Stimulated activated CD8-positive, alpha-beta memory T cell treated with anti-CD3 and anti-CD28 coated beads, Interleukin-2, amount 100 ng/mL, for 1 hour (primary cell): ENCODE results near the gene GUK1.
"Not testable (repeated sequence)": the region's sequence is repeated elsewhere in the genome, so short reads cannot be mapped to it uniquely, and the experiment has no call there.

ENCODE experiments used
- DNase-seq, 2 donors: peaks; one replicate each; pipeline ENCODE4 v3.0.0-alpha.2; 2020; ENCODE audit warnings: low read depth in 2 of 2

GUK1 gene

DNA sequence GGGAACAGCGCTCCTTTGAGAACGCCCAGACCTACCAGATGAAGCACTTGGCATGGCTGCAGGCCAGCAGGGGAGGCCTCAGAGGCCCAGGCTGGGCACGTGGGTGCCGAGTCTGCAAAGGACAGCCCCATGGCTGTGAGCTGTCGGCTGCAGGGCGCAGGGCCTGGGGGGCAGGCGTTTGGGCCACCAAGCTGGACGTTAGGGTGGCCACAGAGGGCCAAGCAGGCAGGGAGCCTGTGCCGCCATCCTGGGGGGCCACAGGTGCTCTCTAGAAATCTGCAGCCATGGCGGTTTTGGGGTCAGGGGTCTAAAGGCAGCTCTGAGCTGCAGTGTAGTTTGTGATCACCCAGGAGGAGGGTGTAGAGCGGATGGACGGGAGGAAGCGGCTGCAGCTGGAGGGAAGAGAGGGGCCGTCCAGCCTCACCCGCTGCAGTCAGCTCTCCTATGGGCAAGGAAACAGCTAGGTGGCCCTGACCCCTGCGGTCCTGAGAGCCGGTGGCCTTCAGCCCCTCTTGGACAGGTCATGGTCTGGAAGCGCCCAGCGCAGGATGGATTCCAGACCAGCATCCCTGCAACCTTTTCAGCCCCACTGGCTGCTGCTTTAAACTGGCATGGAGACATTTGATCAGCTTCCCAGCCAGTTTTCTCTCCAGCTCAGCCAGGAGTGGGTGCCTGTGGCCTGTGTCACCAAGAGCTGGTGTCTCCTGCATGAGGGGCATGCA is 36.5 kb downstream of the GUK1 start:
- no peak for DNase-seq

DNA sequence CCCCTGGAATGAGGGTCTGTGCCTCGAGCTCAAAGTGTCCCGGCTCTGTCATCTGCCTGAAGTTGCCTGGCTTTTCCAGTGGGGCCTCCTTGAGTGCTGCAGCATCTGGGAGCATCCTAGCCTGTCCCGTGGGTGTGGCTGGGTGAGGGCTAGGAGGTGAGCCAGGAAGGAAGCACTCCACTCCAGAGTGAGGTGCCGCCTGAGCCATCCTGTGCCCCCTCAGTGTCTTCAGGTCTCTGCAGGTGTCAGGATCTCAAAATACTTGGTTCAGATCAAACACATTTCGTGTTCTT is 37.0 kb downstream of the GUK1 start:
- DNase-seq = no peak

DNA sequence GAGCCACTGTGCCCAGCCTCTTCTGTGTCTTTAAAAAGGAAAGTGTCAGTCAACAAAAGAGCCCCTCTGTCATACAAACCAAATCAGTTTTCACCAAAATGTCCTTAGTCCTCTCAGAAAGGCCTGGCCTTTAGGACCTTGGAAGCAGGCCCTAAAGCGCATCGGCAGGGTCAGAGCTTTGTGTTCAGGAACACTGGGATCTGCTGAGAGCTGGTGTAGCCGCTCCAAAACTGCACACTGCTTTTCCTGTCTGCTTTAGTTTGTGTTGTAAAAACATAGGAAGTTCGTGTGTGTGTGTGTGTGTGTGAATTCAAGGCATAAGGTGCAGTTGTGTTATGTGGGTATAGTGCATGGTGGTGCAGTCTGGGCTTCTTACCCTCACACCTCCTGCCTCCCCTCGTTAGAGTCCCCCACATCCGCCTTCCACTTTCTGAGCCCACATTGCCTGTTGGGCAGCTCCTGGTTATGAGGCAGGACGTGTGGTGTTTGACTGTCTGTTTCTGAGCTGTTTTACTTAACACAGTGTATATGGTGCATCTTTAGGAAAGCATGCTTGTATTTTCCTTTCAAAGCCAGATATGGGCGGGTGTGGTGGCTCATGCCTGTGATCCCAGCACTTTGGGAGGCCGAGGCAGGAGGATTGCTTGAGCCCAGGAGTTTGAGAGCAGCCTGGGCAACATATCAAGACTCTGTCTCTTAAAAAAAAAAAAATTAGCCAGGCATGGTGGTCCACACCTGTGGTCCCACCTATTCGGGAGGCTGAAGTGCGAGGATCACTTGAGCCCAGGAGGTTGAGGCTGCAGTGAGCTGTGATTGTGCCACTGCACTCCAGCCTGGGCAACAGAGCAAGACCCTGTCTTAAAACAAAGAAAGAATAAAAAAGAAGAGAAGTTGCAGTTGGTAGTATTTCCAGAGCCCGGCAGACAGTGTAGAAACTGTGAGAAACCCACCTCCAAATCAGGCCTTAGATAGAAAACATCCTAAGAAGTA is 37.9 kb downstream of the GUK1 start:
- no peak for DNase-seq

DNA sequence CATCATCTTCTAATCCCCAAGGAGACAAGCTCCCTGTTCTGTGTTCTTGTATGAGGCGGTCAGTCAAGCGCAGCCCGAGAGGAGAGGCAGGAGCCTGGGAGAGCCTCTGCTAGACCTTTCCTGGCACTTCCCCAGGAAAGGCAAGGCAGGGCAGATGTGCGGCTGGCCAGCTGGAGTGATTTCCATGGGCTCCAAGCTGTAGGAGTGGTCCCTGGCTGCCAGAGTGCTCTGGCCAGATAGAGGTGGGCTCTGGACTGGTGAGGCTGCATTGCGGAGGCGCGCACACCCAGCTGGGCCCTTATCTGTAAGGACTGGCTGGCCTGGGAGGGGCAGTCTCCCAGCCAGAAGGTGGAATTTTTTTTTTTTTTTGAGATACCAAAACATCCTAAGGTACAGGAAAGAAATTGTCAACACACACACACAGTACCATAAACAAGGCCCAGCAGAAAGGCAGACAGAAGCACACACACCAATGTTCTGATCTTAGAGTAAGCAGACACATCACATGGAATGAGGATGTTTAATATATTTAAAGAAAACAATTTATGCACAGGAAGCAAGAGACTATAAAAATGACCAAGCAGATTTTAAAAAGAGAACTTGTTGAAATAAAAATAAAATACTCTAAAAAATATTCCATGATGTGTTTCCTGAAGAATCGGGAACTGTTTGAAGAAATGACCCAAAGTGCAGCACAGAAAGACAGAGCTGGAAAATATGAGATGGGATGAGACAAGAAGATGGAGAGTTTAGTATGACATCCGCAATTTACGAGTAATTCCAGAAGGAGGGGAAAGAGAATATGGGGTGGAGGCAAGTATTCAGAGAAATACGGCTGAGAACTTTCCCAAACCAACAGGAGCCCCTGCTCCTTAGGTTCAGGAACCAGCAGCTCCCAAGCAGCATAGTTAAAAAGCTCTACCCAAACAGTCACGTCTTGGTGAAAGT is 38.9 kb downstream of the GUK1 start:
- no peak for DNase-seq

DNA sequence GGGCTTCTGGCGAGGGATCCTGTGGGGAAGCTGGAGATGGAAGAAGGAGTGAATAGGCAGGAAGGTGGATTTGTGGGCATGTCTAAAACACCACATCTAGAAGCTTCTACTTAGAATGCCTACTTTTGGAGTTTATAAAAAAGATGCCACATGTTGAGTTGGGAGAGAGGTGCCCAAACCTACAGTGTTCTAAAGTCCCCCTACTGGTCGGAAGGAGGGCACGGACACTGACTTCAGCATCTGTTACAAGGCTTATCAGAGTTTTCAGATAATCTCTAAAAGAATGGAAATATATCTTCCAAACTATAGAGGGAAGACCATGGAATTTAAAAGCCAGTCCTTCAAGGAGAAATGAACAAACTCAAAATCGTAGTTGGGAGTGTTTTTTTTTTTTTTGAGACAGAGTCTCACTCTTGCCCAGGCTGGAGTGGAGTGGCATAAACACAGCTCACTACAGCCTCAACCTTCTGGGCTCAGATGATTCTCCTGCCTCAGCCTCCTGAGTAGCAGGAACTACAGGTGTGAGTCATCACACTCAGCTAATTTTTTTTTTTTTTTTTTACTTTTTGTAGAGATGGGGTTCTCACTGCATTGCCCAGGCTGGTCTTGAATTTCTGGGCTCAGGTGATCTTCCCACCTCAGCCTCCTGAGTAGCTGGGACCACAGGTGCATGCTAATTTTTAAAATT is 40.3 kb downstream of the GUK1 start:
- no peak for DNase-seq

DNA sequence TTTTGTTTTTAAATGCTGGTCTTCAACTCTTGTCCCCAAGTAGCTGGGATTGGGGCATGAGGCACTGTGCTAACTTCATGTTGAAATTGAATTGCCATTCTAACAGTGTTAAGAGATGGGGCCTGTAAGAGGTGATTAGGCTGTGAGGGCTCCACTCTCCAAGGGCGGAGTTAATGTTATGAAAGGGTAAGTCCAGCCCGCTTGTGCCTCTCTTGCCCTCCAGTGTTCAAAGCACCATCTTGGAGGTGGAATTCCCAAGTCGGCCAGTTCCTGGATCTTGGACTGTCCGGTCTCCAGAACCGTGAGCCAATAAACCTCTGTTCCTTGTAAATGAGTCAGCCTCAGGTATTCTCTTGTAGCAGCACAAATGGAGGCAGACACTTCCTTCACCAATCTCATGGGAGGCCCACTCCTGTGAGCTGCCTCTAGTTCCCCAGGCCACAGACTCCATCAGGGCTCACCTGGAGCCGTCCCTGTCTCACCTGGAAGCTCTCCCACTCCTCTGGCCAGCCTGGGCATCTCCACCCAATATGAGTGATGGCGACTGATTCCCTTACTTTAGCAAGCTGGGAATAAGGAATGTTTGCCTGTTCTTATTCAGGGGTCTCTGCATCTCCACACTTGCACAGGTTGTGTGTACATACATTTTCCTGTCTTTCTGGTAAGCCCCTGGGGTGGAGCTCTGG is 41.0 kb downstream of the GUK1 start:
- DNase-seq = no peak

DNA sequence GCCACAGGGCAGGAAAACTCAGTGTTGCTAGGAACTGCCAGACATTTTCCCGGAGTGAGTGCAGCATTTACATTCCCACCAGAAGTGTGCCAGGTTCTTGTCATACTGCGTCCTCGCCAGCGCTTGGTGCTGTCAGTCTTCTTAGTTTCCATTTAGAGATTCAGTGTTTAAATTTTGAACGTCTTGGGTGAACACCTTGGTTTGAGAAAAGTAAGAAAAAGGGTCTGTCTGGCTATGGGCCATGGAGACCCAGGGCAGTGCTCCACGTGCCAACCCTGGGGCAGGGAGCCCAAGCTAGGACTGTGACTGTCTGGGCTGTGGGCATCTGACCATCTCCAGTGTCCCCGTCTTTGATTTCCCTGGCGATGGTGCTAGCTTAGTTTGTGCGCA is 41.6 kb downstream of the GUK1 start:
- no peak for DNase-seq

DNA sequence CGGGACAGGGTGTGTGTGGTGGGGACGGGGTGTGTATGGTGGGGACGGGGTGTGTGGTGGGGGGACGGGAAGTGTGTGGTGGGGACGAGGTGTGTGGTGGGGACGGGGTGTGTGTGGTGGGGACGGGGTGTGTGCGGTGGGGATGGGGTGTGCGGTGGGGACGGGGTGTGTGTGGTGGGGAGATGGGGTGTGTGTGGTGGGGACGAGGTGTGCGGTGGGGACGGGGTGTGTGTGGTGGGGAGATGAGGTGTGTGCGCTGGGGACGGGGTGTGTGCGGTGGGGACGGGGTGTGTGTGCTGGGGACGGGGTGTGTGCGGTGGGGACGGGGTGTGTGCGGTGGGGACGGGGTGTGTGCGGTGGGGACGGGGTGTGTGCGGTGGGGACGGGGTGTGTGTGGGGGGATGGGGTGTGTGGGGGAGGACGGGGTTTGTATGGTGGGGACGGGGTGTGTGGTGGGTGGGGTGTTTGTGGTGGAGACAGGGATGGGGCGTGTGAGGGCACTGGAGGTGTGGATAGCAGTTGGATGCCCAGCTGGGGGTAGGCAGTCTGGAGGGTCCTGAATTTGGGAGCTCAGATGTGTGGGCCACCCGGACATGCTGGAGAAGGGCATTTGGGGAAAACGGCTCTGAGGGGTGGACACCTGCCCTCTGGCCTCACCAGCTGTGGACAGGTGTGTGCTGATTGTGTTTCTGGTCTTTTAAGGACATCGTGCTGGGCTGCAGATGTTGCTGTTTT is 42.4 kb downstream of the GUK1 start:
- no peak for DNase-seq

DNA sequence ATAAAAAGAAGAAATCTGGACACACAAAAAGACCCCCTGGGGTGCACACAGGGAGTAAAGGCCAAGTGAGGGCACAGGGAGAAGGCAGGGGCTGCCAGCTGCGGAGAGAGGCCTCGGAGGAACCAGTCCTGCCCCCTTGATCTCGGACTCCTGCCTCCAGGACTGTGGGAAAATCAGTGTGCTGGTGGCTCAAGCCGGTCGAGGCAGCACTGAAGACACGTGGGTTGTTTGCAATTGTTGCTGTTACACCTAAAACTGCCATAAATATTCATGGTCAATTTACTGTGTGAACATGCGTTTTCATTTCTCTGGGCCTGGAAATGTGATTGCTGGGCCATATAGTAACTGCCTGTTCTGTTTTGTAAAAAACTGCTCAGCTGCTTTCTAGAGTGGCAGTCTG is 44.1 kb downstream of the GUK1 start:
- no peak for DNase-seq

DNA sequence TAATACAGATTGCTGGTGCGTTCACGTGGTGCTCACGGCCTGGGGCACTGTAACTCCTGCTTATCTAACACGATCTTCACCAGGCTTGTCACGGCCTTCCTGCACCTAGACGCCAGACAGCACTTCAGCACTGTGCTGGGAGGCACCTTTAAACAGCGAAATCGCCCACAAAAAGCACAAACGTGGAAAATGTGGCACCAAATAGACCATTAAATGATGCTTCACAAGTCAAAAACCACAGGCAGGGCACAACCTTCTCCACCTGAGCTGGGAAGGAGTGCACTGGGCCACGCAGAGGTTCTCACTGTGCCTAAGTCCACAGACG is 45.5 kb downstream of the GUK1 start:
- DNase-seq = no peak

DNA sequence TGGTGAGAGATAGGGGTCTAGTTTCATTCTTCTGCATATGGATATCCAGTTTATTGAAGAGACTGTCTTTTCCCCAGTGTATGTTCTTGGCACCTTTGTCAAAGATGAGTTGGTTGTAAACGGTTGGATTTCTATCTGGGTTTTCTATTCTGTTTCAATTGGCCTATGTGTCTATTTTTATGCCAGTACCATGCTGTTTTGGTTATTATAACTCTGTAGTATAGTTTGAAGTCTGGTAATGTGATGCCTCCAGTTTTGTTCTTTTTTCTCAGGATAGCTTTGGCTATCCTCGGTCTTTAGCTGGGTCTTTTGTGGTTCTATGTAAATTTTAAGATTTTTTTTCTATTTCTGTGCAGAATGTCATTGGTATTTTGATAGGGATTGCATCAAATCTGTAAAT is 48.2 kb downstream of the GUK1 start:
- not testable (repeated sequence) for DNase-seq

DNA sequence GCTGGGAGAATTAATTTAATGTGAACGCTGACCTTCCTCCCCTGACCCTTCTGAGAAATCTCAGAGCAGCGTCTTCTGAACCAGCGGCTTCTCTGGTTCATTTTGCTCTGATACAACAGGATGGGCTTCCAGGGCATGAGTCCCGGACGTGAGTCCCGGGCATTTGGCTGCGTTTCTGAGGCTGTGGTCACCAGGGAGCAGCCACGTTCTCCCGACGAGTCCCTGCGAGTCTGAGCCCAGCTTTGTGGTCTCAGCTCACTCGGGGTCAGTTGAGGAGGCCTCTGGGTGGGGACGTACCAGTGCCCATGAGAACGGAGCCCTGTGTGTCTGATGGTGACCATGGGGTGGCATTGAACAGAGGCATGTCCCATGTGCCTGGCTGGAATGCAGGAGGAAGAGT is 50.1 kb downstream of the GUK1 start:
- no peak for DNase-seq

DNA sequence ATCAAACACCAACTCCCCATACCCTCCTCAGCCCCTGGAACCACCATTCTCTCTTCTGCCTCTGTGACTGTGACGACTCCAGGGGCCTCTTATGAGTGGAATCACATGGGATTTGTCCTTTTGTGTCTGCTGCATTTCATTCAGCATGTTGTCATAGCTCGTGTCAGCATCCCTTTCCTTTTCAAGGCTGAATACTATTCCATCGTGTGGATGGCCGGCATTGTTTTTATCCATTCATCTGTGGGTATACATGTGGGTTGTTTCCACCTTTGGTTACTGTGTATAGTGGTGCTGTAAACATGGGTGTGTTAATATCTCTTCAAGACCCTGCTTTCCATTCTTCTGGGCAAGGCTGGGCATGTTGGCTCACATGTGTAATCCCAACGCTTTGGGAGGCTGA is 50.7 kb downstream of the GUK1 start:
- no peak for DNase-seq

DNA sequence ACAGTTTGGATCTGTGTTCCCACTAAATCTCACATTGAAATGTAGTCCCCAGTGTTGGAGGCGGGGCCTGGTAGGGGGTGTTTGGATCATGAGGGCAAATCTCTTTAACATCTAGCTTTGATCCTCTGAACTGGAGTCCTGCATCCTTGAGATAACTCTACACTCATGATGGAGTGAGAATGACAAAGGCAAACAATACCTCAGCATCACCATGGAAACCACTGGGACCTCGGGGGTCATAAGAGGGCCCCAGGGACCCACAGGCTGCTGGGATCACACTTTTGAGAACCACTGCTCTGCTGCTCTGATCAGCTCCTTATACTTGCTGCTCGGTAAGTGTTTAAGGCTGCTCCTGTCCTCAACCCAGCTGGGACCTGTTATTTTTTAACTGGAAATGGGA is 54.4 kb downstream of the GUK1 start:
- DNase-seq = no peak

DNA sequence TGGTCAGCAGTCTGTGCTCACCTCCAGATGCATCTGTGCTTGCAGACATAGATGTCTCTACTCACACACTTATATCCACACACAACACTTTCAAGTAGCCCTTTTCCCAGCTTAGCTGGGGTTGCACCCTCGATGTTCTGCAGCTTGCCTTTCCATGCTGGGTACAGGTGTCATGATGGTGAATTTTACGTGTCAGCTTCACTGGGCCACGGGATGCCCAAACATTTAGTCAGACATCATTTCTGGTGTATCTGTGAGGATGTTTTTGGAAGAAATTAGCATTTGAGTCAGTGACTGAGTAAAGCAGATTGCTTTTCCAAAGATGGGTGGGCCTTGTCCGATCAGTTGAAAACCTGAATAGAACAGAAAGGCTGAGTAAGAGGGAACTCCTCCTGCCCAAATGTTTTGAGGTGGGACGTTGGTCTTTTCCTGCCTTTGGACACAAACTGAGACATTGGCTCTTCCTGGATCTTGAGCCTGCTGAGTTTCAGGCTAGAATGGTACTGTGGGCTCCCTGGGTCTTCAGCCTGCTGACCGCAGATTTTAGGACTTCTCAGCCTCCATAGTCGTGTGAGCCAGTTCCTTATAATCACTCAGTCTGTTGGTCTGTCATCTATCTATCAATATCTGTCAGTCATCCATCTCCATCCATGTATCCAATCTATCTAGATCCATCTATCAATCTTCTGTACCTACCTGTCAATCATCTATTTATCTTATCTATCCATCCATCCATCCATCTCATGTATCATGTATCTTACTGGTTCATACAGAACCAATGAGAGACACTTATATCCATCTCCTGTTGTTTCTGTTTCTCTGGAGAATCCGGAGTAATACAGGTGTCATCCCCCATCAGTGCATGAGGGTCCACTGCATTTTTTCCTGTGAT is 55.1 kb downstream of the GUK1 start:
- no peak for DNase-seq

DNA sequence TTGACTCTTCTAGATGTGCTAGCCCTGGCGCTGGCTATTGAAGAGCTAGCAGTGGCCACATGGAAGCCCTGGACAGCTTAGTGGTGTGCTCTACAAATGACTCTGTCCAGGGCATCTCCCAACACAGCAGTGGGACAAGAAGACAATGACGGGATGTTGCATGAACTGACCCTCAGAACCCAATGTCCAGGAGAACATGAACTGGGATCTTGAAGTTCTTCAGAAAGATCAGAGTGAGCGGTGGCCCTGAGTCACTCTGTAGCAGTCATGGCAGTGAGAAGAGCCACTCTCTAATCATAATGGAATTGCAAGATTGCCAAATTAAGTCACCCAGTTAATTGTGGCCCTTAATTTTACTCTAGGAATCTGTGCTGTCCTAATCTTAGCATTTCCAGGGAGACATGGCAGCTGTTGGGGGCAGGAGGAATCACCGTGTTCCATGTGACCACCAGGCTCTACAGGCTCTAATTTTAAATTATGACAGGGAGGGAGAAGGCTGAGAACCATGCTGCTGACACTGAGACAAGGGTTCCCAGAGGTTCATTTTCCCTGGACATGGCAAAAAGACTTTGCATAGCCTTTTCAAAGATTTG is 57.6 kb downstream of the GUK1 start:
- no peak for DNase-seq
